ENCODE results near the gene PGM5.

PGM5 gene

GRCh38 chr9:68536876-68537615 is 180.6 kb downstream of the PGM5 start:
- H3K4me3 ChIP-seq (ENCODE audit: low read depth, low read length): no peak overlapping the region
- H3K36me3 ChIP-seq (ENCODE audit: control insufficient read depth in 2 of 2, insufficient read depth in 1 of 2, low read length in 2 of 2): no peaks in the 10 kb centered on the region
- H3K9me3 ChIP-seq (ENCODE audit: control insufficient read depth, insufficient read depth, low read depth, low read length): no peaks in the 10 kb centered on the region
- TF ChIP-seq ZNF658 (tag by site-specific recombination; IDR thresholded peaks at IDR 0.05) (no peak), ZNF792 (tag by site-specific recombination; IDR thresholded peaks at IDR 0.05) (no peak), CTCF (tag by site-specific recombination; IDR thresholded peaks at IDR 0.05) (no peak), ZNF138 (tag by site-specific recombination; IDR thresholded peaks at IDR 0.05; ENCODE audit: borderline replicate concordance) (no peak), HOXC10 (CRISPR knock-in tag; IDR thresholded peaks at IDR 0.05) (no peak), ZNF623 (tag by site-specific recombination; IDR thresholded peaks at IDR 0.05) (no peak), ZNF211 (tag by site-specific recombination; IDR thresholded peaks at IDR 0.05; ENCODE audit: low read depth) (no peak), ZFP41 (tag by site-specific recombination; IDR thresholded peaks at IDR 0.05; ENCODE audit: borderline replicate concordance) (no peak), ZNF274 (IDR thresholded peaks at IDR 0.05; ENCODE audit: low read length) (no peak), ZNF274 (tag by site-specific recombination; IDR thresholded peaks at IDR 0.05; ENCODE audit: borderline replicate concordance) (no peak), ZNF513 (tag by site-specific recombination; IDR thresholded peaks at IDR 0.05) (no peak), ZBTB49 (tag by site-specific recombination; IDR thresholded peaks at IDR 0.05; ENCODE audit: low read depth) (no peak), ZNF514 (tag by site-specific recombination; IDR thresholded peaks at IDR 0.05) (no peak), ZNF2 (tag by site-specific recombination; IDR thresholded peaks at IDR 0.05) (no peak), HOXD13 (CRISPR knock-in tag; IDR thresholded peaks at IDR 0.05; ENCODE audit: borderline replicate concordance) (no peak), ZNF423 (tag by site-specific recombination; IDR thresholded peaks at IDR 0.05) (no peak), YY2 (tag by site-specific recombination; IDR thresholded peaks at IDR 0.05) (no peak), REPIN1 (tag by site-specific recombination; IDR thresholded peaks at IDR 0.05; ENCODE audit: low read depth) (no peak), ZSCAN18 (tag by site-specific recombination; IDR thresholded peaks at IDR 0.05) (no peak), ZIC2 (tag by site-specific recombination; IDR thresholded peaks at IDR 0.05) (no peak)
- ChIA-PET POLR2A (interaction anchor here (0.6 kb wide), 1 partner anchor 452 kb away, joined by 6 read pairs; no protein-coding TSS in a partner anchor), CTCF (interaction anchor here (0.6 to 2.1 kb wide), 3 partner anchors 26 to 45 kb away, joined by 3 to 8 read pairs (median 4); no protein-coding TSS in a partner anchor)
- H3K4me1 ChIP-seq (ENCODE audit: control insufficient read depth, insufficient read depth, low read length): no peaks in the 10 kb centered on the region
- H3K27ac ChIP-seq (ENCODE audit: extremely low read depth, low read depth, low read length): no peak overlapping the region
